HG02970 (cell line): ENCODE measurements around the gene MYBPHL.

Experiments
- ATAC-seq: cut with Tn5 transposase; IDR thresholded peaks from one replicate; pipeline ENCODE4 v1.9.1; 2021; ENCODE audit warnings: mild to moderate bottlenecking, moderate library complexity, moderate number of reproducible peaks; ENCODE audit not compliant: unreplicated experiment, low FRiP score

The MYBPHL gene

GRCh38 chr1:109281680-109282496 lies 24.9 kb downstream of the MYBPHL start:
- ATAC-seq, result no peak

GRCh38 chr1:109280862-109281261 lies 25.9 kb downstream of the MYBPHL start:
- ATAC-seq, result no peak

DNA sequence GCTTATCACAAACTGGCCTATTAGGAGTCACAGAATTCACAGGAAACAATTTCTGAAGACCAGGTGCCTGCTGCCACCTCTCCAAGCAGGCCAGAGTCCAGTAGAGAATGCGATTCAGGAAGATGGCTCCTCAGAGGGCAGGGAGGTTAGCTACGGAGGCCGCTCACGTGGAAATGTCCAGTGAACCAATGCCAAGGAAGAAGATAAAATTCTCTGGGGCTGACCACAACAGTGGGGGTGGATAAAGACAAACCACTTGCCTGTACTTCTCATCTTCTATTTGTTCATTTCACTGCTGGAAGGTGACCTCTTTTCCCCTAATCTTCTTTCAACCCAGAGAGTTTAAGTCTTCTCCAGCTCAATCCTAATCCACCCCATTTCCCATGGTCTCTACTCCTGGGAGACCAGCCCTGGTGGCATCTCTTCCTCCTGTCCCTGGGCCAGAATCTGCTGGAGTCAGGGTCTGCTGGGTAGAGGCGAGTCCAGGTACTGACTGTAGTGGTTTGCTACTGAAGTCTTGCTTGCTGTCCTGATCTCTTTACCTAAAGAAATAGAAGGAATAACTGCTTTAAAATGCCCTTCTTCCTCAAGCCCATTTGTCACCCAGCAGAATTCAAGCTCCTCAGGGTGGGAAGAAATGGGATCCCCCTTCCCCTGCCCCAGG lies 27.1 kb downstream of the MYBPHL start:
- no peak for ATAC-seq

GRCh38 chr1:109277434-109278204 lies 29.2 kb downstream of the MYBPHL start:
- ATAC-seq, result no peak

DNA sequence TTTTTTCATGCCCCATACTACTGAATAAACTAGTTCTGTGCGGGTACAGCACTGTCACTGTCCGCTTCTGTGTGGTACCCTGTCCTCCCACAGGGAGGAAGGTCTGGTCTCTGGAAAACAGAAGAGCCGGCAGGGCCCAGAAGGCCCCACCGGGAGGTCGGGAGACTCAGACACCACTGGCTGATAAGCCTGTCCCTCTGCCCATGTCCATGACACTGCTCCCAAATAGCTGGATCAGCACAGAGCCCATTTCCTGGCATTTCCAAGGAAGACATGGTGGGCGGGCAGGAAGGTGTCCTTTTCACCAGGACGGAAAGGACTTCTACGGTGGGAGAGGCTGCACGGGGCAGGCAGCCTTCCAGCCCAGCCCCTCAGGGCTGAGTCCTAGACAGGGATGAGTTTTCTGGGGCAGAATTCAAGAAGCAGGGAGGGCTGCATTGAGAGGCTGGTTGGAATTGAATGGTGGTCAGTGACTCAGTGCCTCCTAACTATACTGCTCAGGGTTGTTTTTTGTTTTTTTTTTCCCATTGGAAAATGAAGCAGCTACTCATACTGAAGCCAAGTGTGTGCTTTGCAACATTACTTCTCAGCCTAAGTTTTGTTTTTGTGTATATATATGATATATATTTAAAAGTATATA lies 31.0 kb downstream of the MYBPHL start:
- no peak for ATAC-seq

- no peak for ATAC-seq
These were observed 32.0 kb downstream of the MYBPHL start for GRCh38 chr1:109274533-109275476.

- no peak for ATAC-seq
These were observed 33.1 kb downstream of the MYBPHL start for GRCh38 chr1:109273570-109274288.

DNA sequence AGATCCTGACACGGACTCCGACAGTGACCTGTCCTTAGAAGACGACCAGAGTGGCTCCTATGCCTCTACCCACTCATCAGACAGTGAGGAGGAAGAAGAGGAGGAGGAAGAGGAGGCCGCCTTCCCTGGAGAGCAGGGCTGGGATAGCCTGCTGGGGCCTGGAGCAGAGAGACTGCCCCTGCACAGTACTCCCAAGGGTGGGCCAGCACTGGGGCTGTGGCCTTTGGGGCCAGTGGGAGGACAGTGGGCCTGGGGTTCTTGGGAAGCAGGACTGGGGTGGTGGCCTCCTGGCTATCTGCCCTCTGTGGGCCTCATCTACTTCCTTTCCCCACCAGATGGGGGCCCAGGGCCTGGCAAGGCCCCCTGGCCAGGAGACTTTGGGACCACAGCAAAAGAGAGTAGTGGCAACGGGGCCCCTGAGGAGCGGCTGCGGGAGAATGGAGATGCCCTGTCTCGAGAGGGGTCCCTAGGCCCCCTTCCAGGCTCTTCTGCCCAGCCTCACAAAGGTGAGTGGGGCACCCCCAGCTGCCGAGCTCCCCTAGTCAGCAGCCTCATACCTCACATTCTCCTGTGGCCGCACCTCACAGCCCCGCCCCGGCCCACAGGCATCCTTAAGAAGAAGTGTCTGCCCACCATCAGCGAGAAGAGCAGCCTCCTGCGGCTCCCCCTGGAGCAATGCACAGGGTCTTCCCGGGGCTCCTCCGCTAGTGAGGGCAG lies 33.8 kb downstream of the MYBPHL start:
- no peak for ATAC-seq

- no peak for ATAC-seq
These were observed 34.6 kb downstream of the MYBPHL start for GRCh38 chr1:109272021-109272799.

DNA sequence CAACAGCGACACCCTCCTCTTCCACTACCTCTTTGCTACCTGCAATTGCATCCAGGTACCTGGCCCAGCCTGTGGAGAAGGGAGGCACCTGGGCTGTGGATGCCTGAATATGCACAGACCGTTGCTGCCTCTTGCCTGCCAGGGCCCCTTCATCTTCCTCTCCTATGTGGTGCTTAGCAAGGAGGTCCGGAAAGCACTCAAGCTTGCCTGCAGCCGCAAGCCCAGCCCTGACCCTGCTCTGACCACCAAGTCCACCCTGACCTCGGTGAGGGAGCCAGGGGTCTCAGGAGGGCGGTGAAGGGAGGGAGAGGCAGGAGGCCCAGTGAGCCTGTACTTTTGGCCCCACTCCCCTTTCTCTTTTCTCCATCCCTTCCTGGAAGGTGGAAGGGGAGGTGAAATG lies 35.4 kb downstream of the MYBPHL start:
- ATAC-seq, result no peak

DNA sequence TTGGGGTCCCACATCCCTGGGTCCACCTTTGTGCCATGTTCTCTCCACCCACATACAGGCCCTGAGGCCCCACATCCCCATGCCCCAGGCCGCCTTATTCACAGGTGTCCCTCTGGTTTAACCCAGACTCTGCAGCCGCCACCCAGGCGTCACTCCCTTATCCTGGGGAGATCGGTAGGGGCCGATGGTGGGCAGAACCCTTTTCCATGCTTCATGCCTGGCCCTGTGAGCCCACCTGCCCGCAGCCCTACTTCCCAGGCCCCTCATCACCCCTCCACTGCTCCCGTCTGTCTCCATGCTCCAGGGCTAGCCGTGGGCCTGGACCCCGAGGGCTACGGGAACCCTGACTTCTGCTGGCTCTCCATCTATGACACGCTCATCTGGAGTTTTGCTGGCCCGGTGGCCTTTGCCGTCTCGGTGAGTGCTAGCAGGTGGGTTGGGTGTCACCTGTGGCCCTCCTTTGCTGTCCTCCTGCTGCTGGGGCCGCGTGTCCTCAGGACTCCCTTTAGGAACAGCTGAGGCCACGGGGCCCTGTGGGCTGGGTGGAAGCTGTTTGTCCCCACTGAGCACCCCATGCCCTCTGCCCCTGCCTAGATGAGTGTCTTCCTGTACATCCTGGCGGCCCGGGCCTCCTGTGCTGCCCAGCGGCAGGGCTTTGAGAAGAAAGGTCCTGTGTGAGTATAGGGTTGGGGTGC lies 36.0 kb downstream of the MYBPHL start:
- ATAC-seq, result no peak

- ATAC-seq, result no peak
These were observed 36.7 kb downstream of the MYBPHL start for GRCh38 chr1:109269981-109270622.

DNA sequence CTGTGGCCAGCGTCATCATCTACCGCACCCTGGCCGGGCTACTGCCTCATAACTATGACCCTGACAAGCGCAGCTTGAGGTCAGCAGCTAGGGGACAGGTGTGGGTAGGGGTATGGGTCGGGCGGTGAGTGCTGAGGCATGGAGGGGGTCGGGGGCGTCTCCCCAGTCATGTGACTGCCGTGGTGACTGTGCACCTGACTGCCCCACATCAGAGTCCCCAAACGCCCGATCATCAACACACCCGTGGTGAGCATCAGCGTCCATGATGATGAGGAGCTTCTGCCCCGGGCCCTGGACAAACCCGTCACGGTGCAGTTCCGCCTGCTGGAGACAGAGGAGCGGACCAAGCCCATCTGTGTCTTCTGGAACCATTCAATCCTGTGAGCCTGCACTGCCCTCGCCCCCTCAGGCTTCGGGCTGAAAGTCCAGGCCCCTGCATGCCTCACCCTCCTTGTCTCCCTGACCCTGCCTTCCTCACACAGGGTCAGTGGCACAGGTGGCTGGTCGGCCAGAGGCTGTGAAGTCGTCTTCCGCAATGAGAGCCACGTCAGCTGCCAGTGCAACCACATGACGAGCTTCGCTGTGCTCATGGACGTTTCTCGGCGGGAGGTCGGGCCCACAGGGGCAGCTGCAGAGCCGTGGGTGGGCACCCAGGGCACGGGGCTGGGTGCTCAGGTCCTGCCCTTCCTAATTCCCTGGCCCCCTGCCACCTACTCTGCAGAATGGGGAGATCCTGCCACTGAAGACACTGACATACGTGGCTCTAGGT lies 37.4 kb downstream of the MYBPHL start:
- ATAC-seq, result no peak

GRCh38 chr1:109268431-109269211 lies 38.2 kb downstream of the MYBPHL start:
- no peak for ATAC-seq

DNA sequence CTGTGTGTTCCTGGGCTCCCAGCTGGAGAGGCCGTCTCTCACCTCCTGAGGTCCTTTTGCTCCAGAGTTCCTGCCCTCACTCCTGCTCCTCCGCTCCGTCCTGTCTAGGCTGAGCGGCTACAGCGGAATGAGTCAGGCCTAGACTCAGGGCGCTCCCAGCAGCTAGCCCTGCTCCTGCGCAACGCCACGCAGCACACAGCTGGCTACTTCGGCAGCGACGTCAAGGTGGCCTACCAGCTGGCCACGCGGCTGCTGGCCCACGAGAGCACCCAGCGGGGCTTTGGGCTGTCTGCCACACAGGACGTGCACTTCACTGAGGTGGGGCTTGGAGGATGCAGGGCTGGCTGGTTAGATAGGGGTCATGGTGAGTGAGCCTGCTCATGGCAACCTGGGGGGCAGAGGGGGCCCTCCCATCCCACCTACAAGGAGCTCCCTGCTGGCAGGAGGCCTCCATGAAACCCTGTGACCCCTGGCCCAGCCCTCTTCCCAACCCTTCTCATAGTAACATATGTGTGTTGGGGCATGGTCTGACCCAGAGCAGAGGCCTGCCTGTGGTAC lies 39.0 kb downstream of the MYBPHL start:
- ATAC-seq, result no peak
